SH-SY5Y (cell line): ENCODE results near the gene PAXX.

Source experiments
- GATA2 ChIP-seq: IDR thresholded peaks from 2 replicates; pipeline ENCODE4 v1.6.1; 2011; ENCODE audit warnings: mild to moderate bottlenecking, low read depth, low read length
- GATA3 ChIP-seq: IDR thresholded peaks from 2 replicates; pipeline ENCODE4 v1.6.1; 2011; ENCODE audit warnings: low read depth, mild to moderate bottlenecking, low read length, moderate library complexity

DNA sequence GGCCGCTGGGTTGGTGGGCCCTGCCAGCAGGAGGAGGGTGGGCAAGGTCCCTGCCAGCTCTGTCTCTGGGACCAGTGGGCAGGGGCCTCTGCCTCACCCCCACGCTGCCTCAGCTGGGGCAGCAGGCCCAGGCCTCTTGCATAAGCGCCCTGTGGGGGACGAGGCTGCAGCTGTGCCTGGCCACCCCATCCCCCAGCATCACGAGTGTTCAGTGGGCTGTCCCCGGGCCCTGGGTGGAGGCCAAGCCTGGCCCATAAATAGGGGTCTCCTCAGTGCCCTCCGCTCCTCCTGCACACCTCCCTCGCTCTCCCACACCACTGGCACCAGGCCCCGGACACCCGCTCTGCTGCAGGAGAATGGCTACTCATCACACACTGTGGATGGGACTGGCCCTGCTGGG lies 15.0 kb upstream of the PAXX start, which contains the start of gene PTGDS:
- TF ChIP-seq GATA3, result no peak
- TF ChIP-seq GATA2, result no peak
